HG03439 (cell line): ENCODE results near the gene SMAP2.

Source experiments
- ATAC-seq: cut with Tn5 transposase; IDR thresholded peaks from one replicate; pipeline ENCODE4 v1.9.1; 2021; ENCODE audit warnings: mild to moderate bottlenecking, moderate library complexity; ENCODE audit not compliant: unreplicated experiment

Gene SMAP2

DNA sequence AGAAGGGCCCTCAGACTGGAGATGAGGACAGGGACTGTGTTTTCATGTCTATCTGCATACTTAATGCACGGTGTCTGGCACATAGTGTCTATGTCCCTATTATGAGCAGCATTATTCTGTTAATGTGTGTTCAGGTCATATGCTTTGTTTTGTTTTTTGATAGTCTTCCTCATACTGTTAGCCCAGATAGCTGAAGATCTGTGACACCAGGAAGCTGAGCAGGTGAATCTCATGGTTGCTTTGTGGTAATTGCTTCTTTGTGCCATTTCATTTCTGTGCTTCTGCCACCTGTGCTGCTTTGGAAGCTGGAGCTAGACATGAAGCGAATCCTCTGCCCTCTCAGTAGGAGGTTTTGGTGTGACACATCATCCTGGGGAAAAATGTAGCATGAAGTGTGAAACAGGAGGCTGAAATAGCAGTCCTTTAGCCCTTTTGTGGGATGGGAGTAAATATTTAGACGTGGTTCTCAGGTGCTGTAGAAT lies 15.8 kb downstream of the SMAP2 start:
- ATAC-seq: no peak

- ATAC-seq: no peak
Observed at GRCh38 chr1:40389871-40390560, 16.5 kb downstream of the SMAP2 start.

GRCh38 chr1:40390857-40391256 lies 17.3 kb downstream of the SMAP2 start:
- no peak for ATAC-seq

DNA sequence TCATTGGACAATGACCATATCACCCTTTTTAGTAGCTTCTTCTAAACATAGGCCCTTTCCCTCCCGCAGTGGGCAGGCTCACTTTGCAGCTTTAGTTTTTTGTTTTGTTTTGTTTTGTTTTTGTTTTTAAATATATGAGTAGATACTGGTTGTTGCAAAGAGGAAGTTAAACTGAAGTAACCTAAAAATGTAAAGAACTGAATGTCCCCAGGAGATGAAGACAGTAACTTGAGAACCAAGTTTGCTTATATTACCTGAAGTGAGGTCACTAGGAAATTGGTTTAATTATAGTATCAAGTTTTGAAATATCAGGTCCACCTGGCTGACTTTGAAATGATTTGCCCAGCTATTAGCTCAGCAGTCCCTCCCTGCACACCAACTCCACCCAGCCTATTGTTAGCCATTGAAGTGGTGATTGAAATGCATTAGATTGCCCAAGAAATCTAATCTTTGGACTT lies 18.2 kb downstream of the SMAP2 start:
- ATAC-seq: peak; percentile 55

DNA sequence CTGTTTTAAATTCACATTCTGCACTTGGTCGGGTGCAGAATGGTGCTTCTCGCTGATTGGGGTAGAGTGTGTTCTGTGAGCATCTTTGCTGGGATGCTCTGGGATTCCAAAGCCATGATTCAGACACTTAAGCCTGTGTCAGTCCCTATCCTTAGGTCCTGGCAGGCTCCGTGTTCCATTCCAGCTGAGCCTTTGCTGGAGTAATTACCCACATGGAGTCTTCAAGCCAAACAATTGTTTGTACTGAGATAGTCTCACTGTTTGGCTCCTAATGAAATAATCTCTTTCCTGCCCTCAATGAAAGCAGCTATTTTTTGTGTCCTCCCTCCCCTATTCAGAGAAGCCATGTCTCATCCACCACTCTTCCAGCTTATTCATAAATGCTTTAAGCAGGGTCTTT lies 18.7 kb downstream of the SMAP2 start:
- ATAC-seq: no peak

GRCh38 chr1:40393173-40393572 lies 19.6 kb downstream of the SMAP2 start:
- ATAC-seq: no peak

- ATAC-seq: no peak
Observed at GRCh38 chr1:40394491-40395172, 21.1 kb downstream of the SMAP2 start.

DNA sequence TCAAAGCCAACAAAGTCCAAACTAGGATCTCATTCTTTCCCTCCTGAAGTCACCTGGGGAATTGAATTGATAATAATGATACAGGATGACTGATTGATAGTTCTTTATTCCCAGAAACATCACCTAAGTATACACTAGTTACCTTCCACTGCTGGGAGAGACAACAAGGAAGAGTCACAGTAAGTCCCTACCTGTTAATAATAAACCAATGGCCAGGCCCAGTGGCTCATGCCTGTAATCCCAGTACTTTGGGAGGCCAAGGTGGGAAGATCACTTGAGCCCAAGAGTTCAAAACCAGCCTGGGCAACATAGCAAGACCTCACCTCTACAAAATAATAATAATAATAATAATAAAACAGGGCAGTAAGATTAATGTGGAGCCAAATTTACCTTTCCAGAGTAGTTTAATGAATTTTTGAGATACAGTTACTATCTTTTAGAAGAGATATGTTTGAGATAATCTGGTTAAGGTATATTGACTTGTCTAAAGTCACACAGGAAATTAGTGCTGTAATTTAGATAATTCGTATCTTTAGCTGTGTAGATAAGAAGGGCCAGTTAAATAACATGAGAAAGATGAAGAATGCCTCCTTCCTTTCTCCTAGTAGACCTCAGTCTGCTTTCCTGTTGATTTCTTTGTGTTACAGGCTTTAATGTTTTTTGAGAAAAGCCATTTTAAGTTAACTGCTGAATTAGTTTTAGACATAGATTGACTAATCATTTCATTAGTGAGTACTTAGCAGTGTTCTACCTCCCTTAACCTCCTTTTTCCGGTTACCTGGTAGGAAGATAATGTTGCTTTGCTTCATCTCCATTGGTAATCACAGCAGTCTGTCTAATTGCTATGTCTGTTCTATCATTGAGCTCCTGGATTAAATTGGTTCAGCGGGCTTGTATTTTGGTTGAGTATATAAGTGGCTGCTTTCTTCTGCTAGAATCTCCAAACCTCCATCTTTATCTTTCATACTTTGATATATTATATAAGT lies 22.0 kb downstream of the SMAP2 start:
- ATAC-seq: no peak

GRCh38 chr1:40396420-40396819 lies 22.9 kb downstream of the SMAP2 start:
- no peak for ATAC-seq

DNA sequence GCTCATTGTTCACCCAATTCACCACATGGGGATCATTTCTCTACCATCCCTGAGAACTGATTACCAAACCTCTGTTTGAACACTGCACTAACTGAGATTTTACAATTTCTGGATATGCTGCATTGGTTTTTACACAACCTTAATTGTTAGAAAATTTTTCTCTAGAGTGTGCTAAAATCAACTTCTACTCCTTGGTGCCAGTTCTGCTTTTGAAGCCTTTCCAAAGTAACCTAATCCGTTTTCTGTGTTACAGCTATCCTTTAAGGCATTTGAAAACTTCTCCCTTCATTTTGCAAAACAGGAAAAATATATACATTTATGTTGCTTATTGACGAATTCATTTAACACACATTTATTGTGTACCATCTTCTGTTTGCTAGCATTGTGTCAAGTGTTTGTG lies 23.7 kb downstream of the SMAP2 start:
- ATAC-seq: no peak

DNA sequence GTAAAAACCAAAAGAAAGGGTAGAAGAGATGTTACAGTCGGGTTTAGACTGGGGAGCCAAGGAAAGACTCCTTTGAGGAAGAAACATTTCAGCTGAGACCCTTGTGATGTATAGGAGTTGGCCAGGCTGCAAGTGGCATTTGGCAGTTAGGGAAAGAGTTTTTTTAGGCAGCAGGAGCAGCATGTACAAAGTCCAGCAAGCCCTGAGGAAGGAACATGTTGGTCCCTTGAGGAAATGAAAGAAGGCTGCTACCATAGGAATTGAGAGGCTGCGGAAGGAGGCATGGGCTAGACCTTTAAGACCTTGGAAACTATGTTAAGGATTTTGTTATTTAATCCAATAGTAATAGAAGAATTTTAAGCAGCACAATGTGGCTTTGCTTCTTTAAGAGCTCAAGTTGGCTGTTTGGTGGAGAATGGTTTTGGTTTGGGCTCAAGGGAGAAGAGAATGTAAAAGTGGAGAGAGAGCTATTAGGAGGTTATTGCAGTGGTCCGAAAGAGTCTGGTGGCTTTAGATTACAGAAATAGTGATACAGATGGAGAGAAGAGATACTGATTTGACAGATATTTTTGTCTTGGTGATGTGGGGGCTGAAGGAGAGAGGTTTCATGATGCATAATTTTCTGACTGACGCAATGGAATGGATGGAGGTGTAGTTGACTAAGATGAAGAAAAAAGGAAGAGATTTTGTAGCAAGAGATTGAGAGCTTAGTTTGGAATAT lies 26.6 kb downstream of the SMAP2 start:
- peak; percentile 48 for ATAC-seq

DNA sequence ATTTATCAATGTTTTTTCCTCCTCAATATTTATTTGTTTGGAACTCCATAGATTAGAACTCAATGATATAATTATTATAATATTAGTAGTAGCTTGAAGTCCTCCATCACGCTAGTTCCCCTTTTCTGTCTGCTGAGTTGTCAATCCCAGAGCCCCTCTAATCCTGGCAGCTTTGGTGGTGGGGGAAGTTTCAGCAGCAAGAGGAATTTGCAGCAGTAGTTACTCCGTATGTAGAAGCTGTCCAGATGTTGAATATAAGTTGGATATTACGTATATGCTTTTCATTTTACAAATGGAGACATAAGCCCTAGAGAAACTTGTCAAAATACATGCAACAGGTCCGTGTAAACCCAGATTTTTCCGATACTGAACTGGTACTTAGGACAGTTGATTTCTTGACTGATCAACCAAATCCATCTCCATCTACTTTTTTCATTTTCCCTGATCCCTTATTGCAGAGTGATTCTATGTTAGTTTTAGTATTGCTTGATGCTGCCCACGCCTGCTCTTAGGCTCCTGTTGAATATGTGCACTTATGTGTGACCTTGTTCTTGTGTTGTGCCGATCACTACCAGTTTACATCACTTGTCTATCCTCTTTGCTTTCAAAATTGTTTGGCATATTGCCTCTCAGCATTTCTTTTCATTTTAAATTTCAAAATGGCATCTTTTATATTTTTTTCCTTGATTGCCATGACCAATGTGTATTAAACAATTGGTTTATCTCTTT lies 28.1 kb downstream of the SMAP2 start:
- ATAC-seq: no peak

DNA sequence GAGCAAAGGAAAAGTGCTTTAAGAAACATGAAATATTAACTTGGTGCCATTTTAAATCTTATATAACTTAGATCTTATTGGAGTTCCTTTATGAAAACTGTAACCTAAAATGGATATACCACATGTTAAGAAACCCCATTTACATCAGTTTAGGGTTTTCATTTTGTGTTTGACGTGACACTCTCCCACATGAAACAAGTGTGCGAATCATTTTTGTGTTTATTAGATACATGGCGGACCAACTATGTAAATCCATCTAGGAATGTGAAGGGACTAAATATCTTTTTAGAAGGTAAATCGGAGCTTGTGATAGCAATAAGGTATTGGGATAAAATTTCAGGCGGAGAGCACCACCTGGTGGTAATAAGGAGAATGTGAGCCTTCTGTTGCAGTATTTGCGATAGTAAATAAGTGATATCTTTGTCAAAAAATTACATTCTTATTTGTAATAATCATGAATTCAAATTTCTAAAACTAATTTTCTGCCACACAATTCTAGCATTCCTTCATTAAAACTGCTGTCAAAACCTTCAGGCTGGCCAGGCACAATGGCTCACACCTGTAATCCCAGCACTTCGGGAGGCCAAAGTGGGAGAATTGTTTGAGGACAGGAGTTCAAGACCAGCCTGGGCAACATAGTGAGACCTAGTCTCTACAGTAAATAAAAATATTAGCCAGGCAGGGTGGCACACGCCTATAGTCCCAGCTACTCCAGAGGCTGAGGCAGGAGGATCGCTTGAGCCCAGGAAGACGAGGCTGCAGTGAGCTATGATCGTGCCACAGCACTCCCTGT lies 31.3 kb downstream of the SMAP2 start:
- no peak for ATAC-seq

GRCh38 chr1:40405812-40406211 lies 32.3 kb downstream of the SMAP2 start:
- no peak for ATAC-seq

DNA sequence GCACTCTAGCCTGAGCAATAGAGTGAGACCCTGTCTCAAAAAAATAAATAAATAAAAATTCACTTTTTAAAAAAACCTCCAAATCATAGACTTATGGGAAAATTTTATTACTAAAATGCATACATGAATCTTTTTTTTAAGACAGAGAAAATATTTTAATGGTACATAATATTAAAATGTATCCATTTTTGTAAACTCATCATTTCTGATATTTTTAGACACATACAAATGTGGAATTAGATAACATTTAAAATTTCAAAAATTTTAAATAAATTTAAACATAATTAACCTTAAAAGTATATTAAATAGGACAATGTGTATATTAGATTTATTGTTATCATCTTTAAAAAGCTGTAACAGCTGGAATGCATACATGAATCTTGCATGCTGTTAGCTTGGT lies 33.9 kb downstream of the SMAP2 start:
- no peak for ATAC-seq

DNA sequence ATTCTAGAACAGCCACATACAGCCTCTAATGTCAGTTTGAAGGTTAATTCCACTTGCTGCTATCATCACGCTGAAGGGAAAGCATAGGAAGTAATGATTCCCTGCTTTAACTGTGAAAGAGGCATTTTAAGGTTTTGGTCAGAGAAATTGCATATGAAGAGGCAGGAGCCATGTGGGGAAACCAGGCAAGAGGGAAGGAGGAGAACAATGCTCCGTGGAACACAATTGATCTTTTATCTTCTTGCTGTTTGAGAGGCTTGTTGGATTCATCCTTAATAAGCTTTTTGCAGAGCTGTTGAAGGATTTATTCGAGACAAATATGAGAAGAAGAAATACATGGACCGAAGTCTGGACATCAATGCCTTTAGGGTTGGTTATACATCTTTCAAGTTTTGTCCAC lies 35.9 kb downstream of the SMAP2 start:
- no peak for ATAC-seq

- no peak for ATAC-seq
Observed at GRCh38 chr1:40411294-40411693, 37.8 kb downstream of the SMAP2 start.

DNA sequence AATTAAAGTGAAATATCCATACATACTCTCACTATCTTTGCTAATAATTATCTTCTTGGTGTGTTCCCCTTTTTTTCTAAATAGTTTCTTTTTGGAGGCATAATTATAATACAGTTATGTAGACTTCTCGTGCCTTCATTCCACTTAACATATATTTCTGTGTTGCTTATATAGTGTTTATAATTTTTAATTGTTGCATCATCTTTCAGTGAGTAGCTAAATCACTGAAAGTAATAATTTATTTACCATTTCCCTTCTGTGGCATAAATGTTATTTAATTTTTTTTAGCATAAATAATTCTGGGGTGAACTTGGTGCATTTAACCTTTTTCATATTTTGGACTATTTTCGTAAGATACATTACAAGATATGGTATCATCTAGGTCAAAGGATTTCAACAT lies 38.3 kb downstream of the SMAP2 start:
- no peak for ATAC-seq
